MM.1S (cell line): Measurements from ENCODE around the gene CCBE1.

Experiments used
- CTCF ChIP-seq: fragments of 300-600 bp; sonication (generic); IDR thresholded peaks from 2 replicates; pipeline ENCODE4 v1.5.1; 2016; ENCODE audit warnings: antibody characterized with exemption, low read length, mixed read lengths
- EZH2 ChIP-seq: fragments of 300-600 bp; sonication (generic); optimal IDR thresholded peaks from 2 replicates; pipeline ENCODE3; 2017; ENCODE audit warnings: low read depth, mild to moderate bottlenecking, antibody characterized with exemption, low read length, mixed read lengths
- EZH2phosphoT487 ChIP-seq: fragments of 300-600 bp; sonication (generic); IDR thresholded peaks from 2 replicates; pipeline ENCODE4 v1.6.1; 2018; ENCODE audit warnings: antibody characterized with exemption, low read length

- TF ChIP-seq CTCF (no peak), EZH2phosphoT487 (no peak), EZH2 (no peak)
Measured at GRCh38 chr18:59381949-59382348, 315.3 kb downstream of the CCBE1 start.
